K562 (cell line): Measurements from ENCODE around the gene MRPL4. TPM values are rescaled to one million over a fixed set of nuclear protein-coding genes. Genes with fewer than 3 reads are reported as not detected.

Experiments
- ETV5 ChIP-seq: sonication (generic); formaldehyde crosslinking; IDR thresholded peaks from 2 replicates; pipeline ENCODE4 v1.4.0; 2020; ENCODE audit warnings: low read depth, mild to moderate bottlenecking, missing genetic modification reagents
- FOXM1 ChIP-seq, 2 experiments: fragments of 450-650 bp in 1 of 2; sonication (generic) in 1 of 2; formaldehyde crosslinking in 1 of 2; IDR thresholded peaks; 2 replicates each; pipeline versions ENCODE4 v1.6.1 to v1.9.0; 2017 to 2022; ENCODE audit warnings: low read depth in 2 of 2, mild to moderate bottlenecking in 2 of 2, missing genetic modification reagents in 1 of 2, moderate library complexity in 1 of 2
- FOXO4 ChIP-seq: fragments of 450-650 bp; formaldehyde crosslinking; IDR thresholded peaks from 2 replicates; pipeline ENCODE4 v1.4.0; 2020; ENCODE audit warnings: mild to moderate bottlenecking, moderate library complexity
- HNRNPK ChIP-seq: fragments of 200-400 bp; formaldehyde crosslinking; IDR thresholded peaks from one replicate; pipeline ENCODE4 v1.6.1; 2018; ENCODE audit warnings: mild to moderate bottlenecking, low read depth, low read length; ENCODE audit not compliant: poor library complexity, severe bottlenecking
- KAT7 ChIP-seq: sonication (generic); formaldehyde crosslinking; IDR thresholded peaks from 2 replicates; pipeline ENCODE4 v1.8.0; 2022; ENCODE audit warnings: missing genetic modification reagents, mild to moderate bottlenecking, borderline replicate concordance
- POLR2A ChIP-seq: fragments of 450-650 bp; conservative IDR thresholded peaks from 2 replicates; pipeline ENCODE4 v1.6.1; 2016
- POLR2B ChIP-seq: fragments of 450-650 bp; IDR thresholded peaks from 2 replicates; pipeline ENCODE4 v1.6.1; 2018; ENCODE audit warnings: low read depth; ENCODE audit not compliant: partially characterized antibody
- POLR2H ChIP-seq: IDR thresholded peaks from 2 replicates; pipeline ENCODE4 v1.6.1; 2016; ENCODE audit warnings: missing genetic modification characterization, low read depth, mild to moderate bottlenecking, control low read depth, missing compliant biosample characterization, moderate library complexity
- VEZF1 ChIP-seq: fragments of 200-800 bp; sonication (Bioruptor generic); IDR thresholded peaks from 2 replicates; pipeline ENCODE4 v1.6.1; 2017; ENCODE audit warnings: missing genetic modification characterization, missing compliant biosample characterization
- ZBTB2 ChIP-seq: fragments of 450-650 bp; IDR thresholded peaks from 2 replicates; pipeline ENCODE4 v1.6.1; 2016; ENCODE audit warnings: antibody characterized with exemption
- ZC3H4 ChIP-seq: sonication (generic); formaldehyde crosslinking; IDR thresholded peaks from 2 replicates; pipeline ENCODE4 v1.9.0; 2021; ENCODE audit warnings: missing genetic modification reagents, borderline replicate concordance
- ZNF512 ChIP-seq: IDR thresholded peaks from 2 replicates; pipeline ENCODE4 v1.6.1; 2016; ENCODE audit warnings: missing genetic modification characterization, missing compliant biosample characterization
- ZNF77 ChIP-seq: fragments of 250-450 bp; sonication (Bioruptor Pico); IDR thresholded peaks from 2 replicates; pipeline ENCODE4 v1.5.0; 2020
- polyA plus RNA-seq, 8 experiments: library from polyadenylated mRNA; depleted of rRNA in 4 of 8; stranded (reverse) in 5 of 8; unstranded in 3 of 8; fragments of >200 nt; fragmentation: Nextera tagmentation in 2 of 8; fragmentation: Illumina TruSeq in 1 of 8; extraction: Ambion mirVana in 2 of 8; extraction: Trizol in 1 of 8; gene quantifications; 2 replicates each; pipeline versions ENCODE4 v1.2.1 to v1.2.3, GENCODE V29; 2011 to 2014; ENCODE audit warnings: inconsistent platforms in 1 of 8, missing spikeins in 1 of 8
- total RNA-seq, 7 experiments: library from RNA; depleted of rRNA in 6 of 7; stranded (reverse); fragments of >200 nt in 6 of 7; fragmentation: Illumina TruSeq in 2 of 7; extraction: Trizol in 2 of 7; gene quantifications; 2 replicates each; pipeline versions ENCODE4 v1.2.1 to v1.2.3, GENCODE V29; 2011 to 2021; ENCODE audit warnings: low replicate concordance in 1 of 7
- TF ChIP-seq, protein P1 (sequence below): fragments of 250-450 bp; sonication (Bioruptor Pico); IDR thresholded peaks from 2 replicates; pipeline ENCODE4 v1.9.0; 2021; ENCODE audit warnings: mild to moderate bottlenecking, inconsistent platforms

Gene MRPL4
- total and polyA plus RNA-seq, 9 of the 15 experiments (the other 6 are each of a cell fraction or from before 2014, with no cell fraction given), result 1.4 to 239 (median 64.9) TPM

- TF ChIP-seq ZNF512 (tag) (no peak), VEZF1 (CRISPR knock-in tag) (peak; percentile 74), KAT7 (CRISPR knock-in tag) (peak; percentile 85), HNRNPK (no peak), ZC3H4 (CRISPR knock-in tag) (no peak), POLR2H (tag) (no peak), POLR2A (peak; percentile 84), ETV5 (no peak), ZNF77 (CRISPR knock-in tag) (no peak), FOXM1 (IDR thresholded peaks at IDR 0.05; ENCODE audit: low read depth) (no peak), FOXM1 (CRISPR knock-in tag; IDR thresholded peaks at IDR 0.05; ENCODE audit: low read depth) (0 out of 2 replicates have a peak, but pooled peaks have one; percentile 67), FOXO4 (CRISPR knock-in tag) (no peak), POLR2B (peak; percentile 68), ZBTB2 (peak; percentile 76; the same call in 1 of the 2 replicates)
- TF ChIP-seq, protein P1, sequence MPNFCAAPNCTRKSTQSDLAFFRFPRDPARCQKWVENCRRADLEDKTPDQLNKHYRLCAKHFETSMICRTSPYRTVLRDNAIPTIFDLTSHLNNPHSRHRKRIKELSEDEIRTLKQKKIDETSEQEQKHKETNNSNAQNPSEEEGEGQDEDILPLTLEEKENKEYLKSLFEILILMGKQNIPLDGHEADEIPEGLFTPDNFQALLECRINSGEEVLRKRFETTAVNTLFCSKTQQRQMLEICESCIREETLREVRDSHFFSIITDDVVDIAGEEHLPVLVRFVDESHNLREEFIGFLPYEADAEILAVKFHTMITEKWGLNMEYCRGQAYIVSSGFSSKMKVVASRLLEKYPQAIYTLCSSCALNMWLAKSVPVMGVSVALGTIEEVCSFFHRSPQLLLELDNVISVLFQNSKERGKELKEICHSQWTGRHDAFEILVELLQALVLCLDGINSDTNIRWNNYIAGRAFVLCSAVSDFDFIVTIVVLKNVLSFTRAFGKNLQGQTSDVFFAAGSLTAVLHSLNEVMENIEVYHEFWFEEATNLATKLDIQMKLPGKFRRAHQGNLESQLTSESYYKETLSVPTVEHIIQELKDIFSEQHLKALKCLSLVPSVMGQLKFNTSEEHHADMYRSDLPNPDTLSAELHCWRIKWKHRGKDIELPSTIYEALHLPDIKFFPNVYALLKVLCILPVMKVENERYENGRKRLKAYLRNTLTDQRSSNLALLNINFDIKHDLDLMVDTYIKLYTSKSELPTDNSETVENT (CRISPR knock-in tag), result peak; percentile 70; the same call in 1 of the 2 replicates
Observed at GRCh38 chr19:10290876-10291553, 39.0 kb downstream of the MRPL4 start (continued).
